NCI-H524 treated with DMSO at 0.1 percent for 48 hours (cell line): ENCODE data around the gene EPAS1.

Experiments used
- DNase-seq: peaks from one replicate; lab custom pipeline; 2025; lab: John Stamatoyannopoulos, UW

The EPAS1 gene

DNA sequence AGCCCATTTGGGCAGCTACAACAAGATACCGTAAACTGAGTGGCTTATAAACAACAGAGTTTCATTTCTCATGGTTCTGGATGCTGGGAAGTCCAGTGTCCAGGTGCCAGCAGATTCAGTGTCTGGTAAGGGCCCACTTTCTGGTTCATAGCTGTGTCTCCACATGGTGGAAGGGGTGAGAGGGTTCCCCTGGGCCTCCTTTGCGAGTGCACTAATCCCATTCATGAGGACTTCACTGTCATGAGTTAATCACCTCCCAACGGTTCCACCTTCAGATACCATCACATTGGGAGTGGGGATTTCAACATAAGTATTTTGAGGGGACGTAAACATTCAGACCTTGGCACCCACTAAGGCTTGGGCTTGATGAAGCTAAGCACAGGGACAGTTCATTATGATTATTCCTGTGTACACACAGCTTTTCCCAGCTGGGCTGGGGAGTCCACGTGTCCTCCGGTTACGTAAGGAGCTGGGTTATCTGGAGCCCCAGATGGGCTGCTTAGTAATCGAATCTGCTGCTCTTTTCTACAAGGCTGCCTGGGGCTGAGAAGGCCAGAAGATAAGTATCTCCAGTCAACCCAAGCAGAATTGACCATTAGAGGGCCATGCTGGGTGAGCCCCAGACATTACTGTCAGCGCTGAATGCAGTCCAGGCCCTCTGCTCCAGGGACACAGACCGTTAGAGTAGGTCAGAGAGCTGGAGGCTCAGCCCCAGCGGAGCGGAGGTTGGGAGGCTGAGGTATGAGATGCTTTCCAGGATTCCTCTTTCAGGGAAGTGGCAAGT, 42.7 kb downstream of the EPAS1 start:
- DNase-seq, result peak; percentile 90

DNA sequence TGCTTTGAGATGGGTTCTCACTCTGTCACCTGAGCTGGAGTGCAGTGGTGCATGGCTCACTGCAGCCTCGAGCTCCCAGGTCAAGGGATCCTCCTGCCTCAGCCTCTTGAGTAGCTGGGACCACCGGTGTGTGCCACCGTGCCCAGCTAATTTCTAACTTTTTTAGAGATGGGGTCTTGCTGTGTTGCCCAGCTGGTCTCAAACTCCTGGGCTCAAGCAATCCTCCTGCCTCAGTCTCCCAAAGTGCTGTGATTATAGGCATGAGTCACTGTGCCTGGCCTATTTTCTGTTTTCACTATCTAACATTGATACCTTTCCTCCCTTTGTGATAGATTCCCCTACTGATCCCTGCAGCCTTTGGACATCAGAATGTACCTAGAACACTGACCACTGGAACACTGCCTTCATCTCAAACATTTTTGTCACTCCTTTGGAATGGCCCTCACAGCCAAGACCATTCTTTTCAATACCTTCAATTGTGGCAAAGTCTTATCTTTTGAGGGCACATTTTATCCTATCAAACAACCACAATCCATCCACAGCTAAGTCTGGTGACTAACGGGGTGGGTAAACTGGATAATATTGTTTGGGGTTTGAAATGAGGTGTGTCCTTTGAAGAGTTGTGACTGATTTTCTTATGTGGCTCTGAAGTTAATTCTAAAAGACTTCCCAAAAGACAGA, 43.7 kb downstream of the EPAS1 start:
- DNase-seq, result no peak

- DNase-seq, result no peak
These were observed 45.5 kb downstream of the EPAS1 start for GRCh38 chr2:46342566-46343315.

DNA sequence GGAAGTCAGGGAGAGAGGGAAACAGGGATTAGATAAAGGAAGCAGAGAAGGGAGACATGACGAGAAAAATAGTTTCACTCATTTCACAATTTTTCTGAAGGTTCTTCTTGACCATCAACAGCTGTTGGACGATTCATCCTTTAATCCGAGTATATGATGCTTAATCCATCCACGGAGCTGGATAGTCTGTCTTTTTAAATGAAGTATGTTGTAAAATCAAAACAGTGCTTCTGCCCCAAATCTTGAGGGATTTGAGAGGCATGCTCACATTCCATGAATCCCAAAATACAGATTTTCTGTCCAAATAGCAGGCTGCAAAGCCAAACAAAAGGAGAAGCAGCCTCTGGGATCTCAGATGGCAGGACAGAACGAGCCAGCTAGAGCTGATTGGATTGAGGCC, 47.5 kb downstream of the EPAS1 start:
- no peak for DNase-seq

- no peak for DNase-seq
These were observed 48.6 kb downstream of the EPAS1 start for GRCh38 chr2:46345775-46346174.

DNA sequence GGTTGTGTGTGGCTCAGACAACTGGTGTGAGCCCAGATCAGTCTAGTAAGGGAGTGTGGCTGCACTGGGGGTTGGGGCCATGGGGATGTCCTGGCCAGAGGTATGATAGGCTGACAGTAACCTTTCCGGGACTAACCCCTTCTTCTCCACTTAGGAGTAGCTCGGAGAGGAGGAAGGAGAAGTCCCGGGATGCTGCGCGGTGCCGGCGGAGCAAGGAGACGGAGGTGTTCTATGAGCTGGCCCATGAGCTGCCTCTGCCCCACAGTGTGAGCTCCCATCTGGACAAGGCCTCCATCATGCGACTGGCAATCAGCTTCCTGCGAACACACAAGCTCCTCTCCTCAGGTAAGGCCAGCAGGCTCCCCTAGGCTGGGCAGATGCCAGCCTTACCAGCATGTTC, 49.5 kb downstream of the EPAS1 start:
- no peak for DNase-seq

- no peak for DNase-seq
These were observed 50.6 kb downstream of the EPAS1 start for GRCh38 chr2:46347648-46348280.

GRCh38 chr2:46349115-46349547, 51.9 kb downstream of the EPAS1 start:
- no peak for DNase-seq

- DNase-seq, result no peak
These were observed 53.0 kb downstream of the EPAS1 start for GRCh38 chr2:46350029-46350689.

GRCh38 chr2:46351098-46351749, 54.0 kb downstream of the EPAS1 start:
- DNase-seq, result no peak

DNA sequence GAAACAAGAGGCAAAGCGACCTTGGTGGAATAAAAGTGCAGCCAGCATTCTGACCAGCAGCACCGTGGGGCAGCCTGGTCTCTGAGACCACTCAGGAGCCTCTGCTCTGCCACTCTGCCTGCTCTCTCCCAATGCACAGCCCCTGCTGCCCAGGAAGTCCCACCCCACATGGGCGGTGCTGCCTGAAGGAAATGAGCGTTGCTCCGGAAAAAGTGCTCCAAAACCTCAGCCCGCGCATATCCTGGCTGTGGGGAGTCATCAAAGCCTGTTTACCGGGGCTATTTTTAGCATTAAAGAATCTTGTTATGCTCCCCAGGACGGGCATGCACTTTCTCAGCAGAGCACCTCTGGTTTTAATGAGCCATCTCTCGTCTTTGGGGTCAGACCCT, 54.5 kb downstream of the EPAS1 start:
- no peak for DNase-seq

GRCh38 chr2:46352621-46353020, 55.4 kb downstream of the EPAS1 start:
- DNase-seq, result no peak

DNA sequence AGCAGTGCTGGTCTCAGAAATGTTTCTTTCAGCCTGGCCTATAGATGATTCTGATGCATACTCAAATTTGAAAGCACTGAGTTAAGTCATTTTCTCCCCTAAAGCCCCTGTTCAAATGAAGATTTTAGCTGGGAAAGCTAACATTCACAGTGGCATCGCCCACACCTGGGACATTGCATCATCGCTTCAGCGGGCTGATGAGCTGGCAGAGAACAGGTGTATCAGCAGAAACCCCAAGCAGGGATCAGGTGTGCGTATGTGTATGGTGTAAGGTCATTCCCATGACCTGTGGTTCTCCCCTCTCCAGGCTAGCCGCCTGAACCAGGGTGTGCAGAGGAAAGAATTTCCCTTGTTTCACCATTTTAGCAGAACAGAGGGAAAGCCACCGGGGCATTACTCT, 56.3 kb downstream of the EPAS1 start:
- no peak for DNase-seq

DNA sequence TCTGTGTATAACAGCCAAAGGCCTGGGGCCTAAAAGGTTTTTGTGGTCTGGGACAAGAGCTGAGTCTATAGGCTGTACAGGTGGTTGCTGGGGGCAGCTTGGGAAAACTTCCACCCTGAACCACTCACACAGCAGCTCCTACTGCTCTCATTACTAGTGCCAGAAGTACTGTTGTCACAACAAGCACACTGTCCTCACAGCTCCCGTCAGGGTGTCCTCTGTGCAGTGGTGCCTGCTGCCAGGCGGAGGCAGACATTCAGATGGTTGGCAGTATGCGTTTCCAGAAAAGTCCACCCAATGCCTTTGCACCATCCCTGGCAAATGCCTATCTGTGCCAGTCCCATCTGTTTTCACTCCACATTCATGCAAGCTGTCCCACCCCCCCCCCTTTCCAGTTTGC, 58.5 kb downstream of the EPAS1 start:
- DNase-seq, result no peak

DNA sequence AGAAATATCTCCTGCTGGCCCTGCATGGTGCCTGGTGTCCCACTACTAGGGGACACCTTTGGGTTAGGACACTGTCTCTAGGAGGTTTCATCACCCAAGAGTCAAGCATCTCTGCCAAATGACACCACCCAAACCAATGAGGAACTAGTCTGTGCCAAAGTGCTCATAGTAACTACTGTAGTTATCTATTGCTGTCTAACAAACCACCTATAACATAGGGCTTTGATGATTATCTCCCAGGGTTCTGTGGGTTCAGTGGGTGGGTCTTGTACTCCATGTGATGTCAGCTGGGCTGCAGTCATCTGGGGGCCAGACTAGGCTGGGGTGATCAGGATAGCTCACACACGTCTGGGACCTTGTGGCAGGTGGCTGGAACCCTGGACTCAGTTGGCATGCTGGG, 59.8 kb downstream of the EPAS1 start:
- DNase-seq, result no peak

- DNase-seq, result no peak
These were observed 61.5 kb downstream of the EPAS1 start for GRCh38 chr2:46358713-46359112.

GRCh38 chr2:46360303-46360702, 63.1 kb downstream of the EPAS1 start:
- DNase-seq, result no peak

DNA sequence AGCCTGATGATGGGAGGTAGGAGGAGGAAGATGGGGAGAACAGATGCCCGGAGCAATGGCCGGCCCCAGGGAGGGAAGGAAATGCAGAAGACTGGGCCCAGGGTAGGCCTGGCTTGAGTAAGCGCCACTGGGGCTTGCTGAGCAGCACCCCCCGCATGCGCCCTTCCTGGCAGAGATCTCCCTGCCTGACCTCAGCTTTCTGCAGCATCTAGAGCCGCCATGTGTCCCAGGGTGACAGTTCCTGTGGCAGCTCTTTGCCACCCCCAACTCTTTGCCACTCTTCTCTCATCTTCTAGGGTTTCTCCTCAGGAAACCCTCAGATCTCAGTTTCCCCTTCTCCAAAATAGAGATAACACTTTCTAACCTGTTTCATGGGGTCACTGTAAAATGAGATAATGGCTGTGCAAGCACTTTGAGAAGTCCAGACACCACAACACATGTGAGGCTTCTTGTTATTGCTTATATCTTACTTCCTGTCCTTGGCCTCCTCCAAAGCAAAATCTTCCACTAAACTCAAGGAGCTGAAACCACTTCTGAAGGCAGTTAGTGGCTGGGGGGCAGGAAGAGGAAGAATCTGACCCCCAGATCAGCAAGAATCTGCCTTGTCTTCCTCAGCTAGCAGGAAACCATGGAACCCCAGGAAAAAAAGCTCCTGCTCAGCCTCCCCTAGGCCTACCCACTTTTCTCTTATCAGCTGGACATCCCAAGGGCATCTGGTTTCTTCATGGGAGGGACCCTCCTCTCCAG, 64.9 kb downstream of the EPAS1 start:
- DNase-seq, result no peak

GRCh38 chr2:46362667-46363012, 65.4 kb downstream of the EPAS1 start:
- no peak for DNase-seq

DNA sequence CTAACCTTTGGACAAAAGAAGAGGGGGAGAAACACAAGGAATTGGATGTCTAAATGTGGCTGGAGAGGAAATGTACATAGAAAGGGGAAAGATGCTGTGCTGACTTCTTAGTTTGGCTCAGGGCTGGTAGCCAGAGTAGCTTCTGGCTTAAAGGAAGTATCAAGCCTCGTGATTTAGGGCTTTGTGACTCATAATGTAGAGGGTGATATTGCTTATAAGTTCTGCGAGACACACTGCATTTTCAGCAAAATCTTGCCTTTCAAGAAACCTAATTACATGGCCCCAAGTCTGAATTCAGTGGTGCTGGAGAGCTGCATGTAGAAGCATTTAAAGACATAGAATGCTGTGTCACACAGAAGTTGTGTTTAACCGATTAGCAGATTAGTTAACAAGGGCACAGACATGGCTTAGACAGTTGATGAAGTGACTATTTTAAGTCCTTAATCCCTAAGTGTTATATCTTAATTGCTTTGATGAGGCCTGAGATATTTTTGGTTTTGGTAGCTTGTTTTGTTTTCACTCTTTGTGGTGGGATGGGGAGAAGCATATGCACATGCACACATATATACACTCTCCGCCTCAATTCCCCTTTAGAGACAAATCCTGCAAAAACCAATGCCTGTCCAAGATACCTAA, 66.4 kb downstream of the EPAS1 start:
- DNase-seq, result no peak
